HepG2 (cell line): ENCODE measurements around the gene ANKDD1A. TPM values are rescaled to one million over a fixed set of nuclear protein-coding genes. Genes with fewer than 3 reads are reported as not detected.

Experiments
- ATAC-seq: fragments of 200-7000 bp; cut with Tn5 transposase; 3 replicates; pipeline ENCODE4 v1.9.1; 2020; ENCODE audit warnings: mild to moderate bottlenecking, moderate library complexity
- BruUV-seq: library from RNA; stranded (reverse); fragments of 400-500 nt; replicated peaks from 2 replicates; lab custom pipeline; 2021; lab: Mats Ljungman, UMichigan
- CTCF ChIA-PET: fragments of 300-600 bp; formaldehyde crosslinking; extraction: SDS; loops from one replicate; lab custom pipeline; 2021; ENCODE audit warnings: low total read pairs, inconsistent platforms, low intra/inter-chr PET ratio; lab: Yijun Ruan, JAX
- POLR2A ChIA-PET: fragments of 350-600 bp; sonication (Branson Sonifier 250); formaldehyde crosslinking; loops from one replicate; lab custom pipeline; 2020; ENCODE audit warnings: antibody characterized with exemption, inconsistent platforms; lab: Yijun Ruan, JAX
- DNase-seq: peaks from one replicate; pipeline ENCODE4 v3.0.0-alpha.2; 2015; ENCODE audit warnings: low spot score
- FAIRE-seq: peaks from 3 replicates; lab custom pipeline; 2011; peaks lifted over from hg19 to GRCh38; lab: Jason Lieb, UNC
- H2AFZ ChIP-seq: one replicate; pipeline ENCODE4 v1.6.1; 2011; ENCODE audit warnings: low read length, inconsistent platforms
- H3K27ac ChIP-seq: fragments of 300-600 bp; 3 replicates; pipeline ENCODE4 v1.8.0; 2011; ENCODE audit warnings: mixed run types, mild to moderate bottlenecking, mixed read lengths, low read length, inconsistent platforms; ENCODE audit not compliant: insufficient read depth; ENCODE audit errors: extremely low read length
- H3K27me3 ChIP-seq, 2 experiments: fragments of 200-600 bp in 1 of 2; 2 replicates in 1 of 2; 3 replicates in 1 of 2; pipeline versions ENCODE4 v1.6.0 to v1.8.0; 2011; ENCODE audit warnings: low read length in 2 of 2, mild to moderate bottlenecking in 2 of 2, moderate library complexity in 2 of 2, inconsistent platforms in 1 of 2; ENCODE audit not compliant: insufficient read depth in 2 of 2, control insufficient read depth in 1 of 2
- H3K36me3 ChIP-seq, 2 experiments: fragments of 200-600 bp in 1 of 2; replicated peaks in 1 of 2; 2 replicates in 1 of 2; 3 replicates in 1 of 2; pipeline versions ENCODE4 v1.5.1 to v1.8.0; 2011; ENCODE audit warnings: low read length in 2 of 2, inconsistent platforms in 1 of 2; ENCODE audit not compliant: insufficient read depth in 2 of 2, control insufficient read depth in 1 of 2
- H3K4me1 ChIP-seq: 2 replicates; pipeline ENCODE4 v1.5.1; 2012; ENCODE audit warnings: low read length, inconsistent platforms; ENCODE audit not compliant: insufficient read depth
- H3K4me2 ChIP-seq: 2 replicates; pipeline ENCODE4 v1.6.0; 2011; ENCODE audit warnings: low read depth, low read length, inconsistent platforms
- H3K4me3 ChIP-seq, 3 experiments: fragments of 200-600 bp in 1 of 3; sonication (generic), shearing (Covaris generic) in 1 of 3; replicated peaks in 1 of 3; 2 replicates each; pipeline ENCODE4 v1.5.1; 2011 to 2016; ENCODE audit warnings: low read length in 3 of 3, inconsistent platforms in 2 of 3, low read depth in 2 of 3, mild to moderate bottlenecking in 2 of 3, control low read depth in 1 of 3, mixed read lengths in 1 of 3; ENCODE audit not compliant: insufficient read depth in 1 of 3
- H3K79me2 ChIP-seq: one replicate; pipeline ENCODE4 v1.6.1; 2011; ENCODE audit warnings: low read length, inconsistent platforms; ENCODE audit not compliant: insufficient read depth
- H3K9ac ChIP-seq: 2 replicates; pipeline ENCODE4 v1.6.0; 2011; ENCODE audit warnings: mild to moderate bottlenecking, low read depth, low read length, inconsistent platforms; ENCODE audit not compliant: insufficient read depth
- H3K9me3 ChIP-seq: 2 replicates; pipeline ENCODE4 v1.5.1; 2012; ENCODE audit warnings: mild to moderate bottlenecking, low read length
- H4K20me1 ChIP-seq: 2 replicates; pipeline ENCODE4 v1.6.0; 2011; ENCODE audit warnings: inconsistent platforms, mild to moderate bottlenecking, low read length, moderate library complexity; ENCODE audit not compliant: insufficient read depth
- GTF2F1 ChIP-seq: fragments of 150-350 bp; IDR thresholded peaks from 2 replicates; pipeline ENCODE4 v1.6.1; 2014; ENCODE audit warnings: low read length
- KDM1A ChIP-seq: IDR thresholded peaks from 2 replicates; pipeline ENCODE4 v1.6.1; 2016; ENCODE audit warnings: missing compliant biosample characterization
- KDM5B ChIP-seq: sonication (generic); formaldehyde crosslinking; IDR thresholded peaks from 2 replicates; pipeline ENCODE4 v1.4.0; 2020; ENCODE audit warnings: missing genetic modification reagents, mild to moderate bottlenecking, borderline replicate concordance
- MED13 ChIP-seq: sonication (generic); formaldehyde crosslinking; IDR thresholded peaks from 2 replicates; pipeline ENCODE4 v1.5.0; 2020; ENCODE audit warnings: missing genetic modification reagents
- MXD4 ChIP-seq: IDR thresholded peaks from 2 replicates; pipeline ENCODE4 v1.6.1; 2016; ENCODE audit warnings: mild to moderate bottlenecking, missing biosample characterization, missing genetic modification reagents
- NFE2 ChIP-seq: sonication (generic); formaldehyde crosslinking; IDR thresholded peaks from 2 replicates; pipeline ENCODE4 v1.4.0; 2020; ENCODE audit warnings: missing genetic modification reagents
- RNF2 ChIP-seq: fragments of 450-650 bp; conservative IDR thresholded peaks from 2 replicates; pipeline ENCODE4 v1.6.1; 2016; ENCODE audit warnings: low read depth
- SP140L ChIP-seq: sonication (generic); formaldehyde crosslinking; IDR thresholded peaks from 2 replicates; pipeline ENCODE4 v1.4.0; 2020; ENCODE audit warnings: missing genetic modification reagents, borderline replicate concordance
- SP2 ChIP-seq: sonication (generic); formaldehyde crosslinking; IDR thresholded peaks from 2 replicates; pipeline ENCODE4 v1.5.1; 2020; ENCODE audit warnings: mild to moderate bottlenecking, missing genetic modification reagents
- SPEN ChIP-seq: sonication (generic); formaldehyde crosslinking; IDR thresholded peaks from 2 replicates; pipeline ENCODE4 v1.5.1; 2020; ENCODE audit warnings: low read depth, mild to moderate bottlenecking, missing genetic modification reagents
- TSC22D2 ChIP-seq: sonication (generic); formaldehyde crosslinking; IDR thresholded peaks from 2 replicates; pipeline ENCODE4 v1.5.1; 2020; ENCODE audit warnings: missing genetic modification reagents, mild to moderate bottlenecking, borderline replicate concordance
- ZBTB3 ChIP-seq: sonication (generic); formaldehyde crosslinking; IDR thresholded peaks from 2 replicates; pipeline ENCODE4 v1.4.0; 2020; ENCODE audit warnings: low read depth, mild to moderate bottlenecking, moderate library complexity, missing genetic modification reagents, borderline replicate concordance
- ZEB1 ChIP-seq: IDR thresholded peaks from 2 replicates; pipeline ENCODE4 v1.6.1; 2012; ENCODE audit warnings: mild to moderate bottlenecking, low read depth, inconsistent platforms; ENCODE audit not compliant: insufficient replicate concordance
- ZNF260 ChIP-seq: sonication (generic); formaldehyde crosslinking; IDR thresholded peaks from 2 replicates; pipeline ENCODE4 v1.4.0; 2020; ENCODE audit warnings: missing genetic modification reagents, low read depth, mild to moderate bottlenecking, borderline replicate concordance
- ZNF30 ChIP-seq: sonication (generic); formaldehyde crosslinking; IDR thresholded peaks from 2 replicates; pipeline ENCODE4 v1.5.0; 2020; ENCODE audit warnings: mild to moderate bottlenecking, missing genetic modification reagents
- ZNF431 ChIP-seq: sonication (generic); formaldehyde crosslinking; IDR thresholded peaks from 2 replicates; pipeline ENCODE4 v1.9.0; 2022; ENCODE audit warnings: missing genetic modification reagents, low read depth, mild to moderate bottlenecking, borderline replicate concordance
- WGBS: methylation state at CpG from one replicate; pipeline ENCODE4 v1.1.6; 2017; ENCODE audit warnings: low lambda C conversion rate; 5-methylcytosine and 5-hydroxymethylcytosine counted together
- in situ Hi-C: cut with HindIII; loops from 2 replicates; pipeline ENCODE4 v1.10.0; 2017; ENCODE audit warnings: low pct_unique_long_range_greater_than_20kb; ENCODE audit not compliant: extremely low pct_ligation_motif_present
- intact Hi-C: fragments of 100-400 bp; cut with micrococcal nuclease; formaldehyde crosslinking; loops from one replicate; pipeline ENCODE4 v1.10.0; 2022; ENCODE audit not compliant: unreplicated experiment
- polyA plus RNA-seq, 8 experiments: library from polyadenylated mRNA; depleted of rRNA in 3 of 8; stranded (reverse) in 7 of 8; unstranded in 1 of 8; fragments of >200 nt; fragmentation: Illumina TruSeq in 4 of 8; extraction: Trizol in 4 of 8; gene quantifications; 2 replicates each; pipeline versions ENCODE4 v1.2.1 to v1.2.3, GENCODE V29; 2011 to 2016; ENCODE audit warnings: low read depth in 4 of 8, missing spikeins in 1 of 8, mixed read lengths in 1 of 8; ENCODE audit not compliant: insufficient read depth in 1 of 8
- total RNA-seq, 5 experiments: library from RNA; depleted of rRNA; stranded (reverse); fragments of >200 nt; fragmentation: Illumina TruSeq; extraction: Trizol; gene quantifications; 2 replicates each; pipeline ENCODE4 v1.2.3, GENCODE V29; 2016; ENCODE audit warnings: low read depth in 1 of 5
- TF ChIP-seq, protein P1 (sequence below): sonication (generic); formaldehyde crosslinking; IDR thresholded peaks from 2 replicates; pipeline ENCODE4 v1.5.0; 2020; ENCODE audit warnings: missing genetic modification reagents

ANKDD1A gene
- total and polyA plus RNA-seq, 2 of the 13 experiments (the other 11 are each of a cell fraction or from before 2014, with no cell fraction given) = 0.11 to 0.48 TPM

DNA sequence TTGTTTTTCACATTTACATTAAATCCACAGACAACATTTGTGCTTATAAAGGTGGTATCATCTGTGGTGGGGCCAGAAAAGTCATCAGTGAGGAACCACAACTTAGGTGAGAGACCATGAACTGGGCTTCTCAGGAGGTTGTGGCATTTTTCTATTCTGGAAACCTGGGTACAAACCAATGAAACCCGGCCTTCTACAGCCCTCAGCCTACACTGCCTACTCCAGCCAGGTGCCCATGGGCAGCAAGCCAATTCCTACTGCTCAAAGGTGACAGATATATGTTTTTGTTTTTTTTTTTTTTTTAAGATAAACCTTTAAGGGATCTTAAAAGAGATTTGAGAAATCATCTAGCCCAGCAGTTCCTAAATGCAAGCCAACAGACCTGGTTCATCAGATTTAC is 57.7 kb downstream of the ANKDD1A start:
- no peak for FAIRE-seq
- Histone ChIP-seq H3K4me3 (no peak overlapping the region), H3K27ac (no peak overlapping the region), H3K27me3 (no peaks in the 10 kb centered on the region), H3K36me3 (peaks cover 12 to 42% of the 10 kb centered on the region in 2 experiments; a peak in 4 of 5 replicates), H3K9me3 (no peaks in the 10 kb centered on the region), H3K79me2 (no peaks in the 10 kb centered on the region), H3K9ac (no peak overlapping the region), H3K4me1 (no peaks in the 10 kb centered on the region), H4K20me1 (no peaks in the 10 kb centered on the region), H2AFZ (no peak overlapping the region), H3K4me2 (no peak overlapping the region)
- WGBS = 89% methylated on average over 1 of the region's 1 CpG
- intact Hi-C loops = no loop called here
- in situ Hi-C loops = no loop called here
- no peak for ATAC-seq
- ChIA-PET POLR2A (no interaction called here), CTCF (no interaction called here)
- no peak for DNase-seq
- TF ChIP-seq TSC22D2 (CRISPR knock-in tag) (no peak), ZNF30 (CRISPR knock-in tag) (no peak), ZEB1 (no peak), ZBTB3 (CRISPR knock-in tag) (no peak), MED13 (CRISPR knock-in tag) (no peak), SP2 (CRISPR knock-in tag) (no peak), SP140L (CRISPR knock-in tag) (no peak), KDM5B (CRISPR knock-in tag) (no peak), ZNF431 (no peak), NFE2 (no peak), SPEN (no peak), KDM1A (CRISPR knock-in tag) (no peak), RNF2 (no peak), MXD4 (CRISPR knock-in tag) (no peak), ZNF260 (CRISPR knock-in tag) (no peak), GTF2F1 (no peak)
- TF ChIP-seq, protein P1, sequence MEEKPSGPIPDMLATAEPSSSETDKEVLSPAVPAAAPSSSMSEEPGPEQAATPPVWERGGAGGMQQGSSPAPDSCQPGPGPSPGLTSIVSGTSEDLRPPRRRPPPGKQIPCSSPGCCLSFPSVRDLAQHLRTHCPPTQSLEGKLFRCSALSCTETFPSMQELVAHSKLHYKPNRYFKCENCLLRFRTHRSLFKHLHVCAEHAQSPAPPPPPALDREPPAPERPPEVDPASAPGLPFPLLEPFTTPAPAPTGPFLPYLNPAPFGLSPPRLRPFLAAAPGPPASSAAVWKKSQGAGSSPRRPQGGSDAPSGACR (CRISPR knock-in tag) = no peak
- BruUV-seq = no TSS peak
